Spleen (tissue), 7 donors: ENCODE measurements around the gene ZNF431.

Source experiments
- CTCF ChIP-seq, 11 experiments: fragments of 200-600 bp in 7 of 11; fragments of 450-650 bp in 4 of 11; sonication (generic) in 4 of 11; IDR thresholded peaks in 8 of 11; conservative IDR thresholded peaks in 3 of 11; 1 replicate in 7 of 11; 2 replicates in 4 of 11; pipeline versions ENCODE4 v1.4.0 to v1.8.0; 2016 to 2021; ENCODE audit warnings: antibody characterized with exemption in 11 of 11, inconsistent platforms in 4 of 11, mild to moderate bottlenecking in 1 of 11
- POLR2A ChIP-seq, 3 donors: fragments of 450-650 bp; IDR thresholded peaks; one replicate each; pipeline ENCODE4 v1.5.1; 2017; ENCODE audit warnings: antibody characterized with exemption in 3 of 3, mild to moderate bottlenecking in 1 of 3
- POLR2AphosphoS5 ChIP-seq, 3 donors: sonication (generic); formaldehyde crosslinking; IDR thresholded peaks; one replicate each; pipeline ENCODE4 v1.5.1; 2017; ENCODE audit warnings: antibody characterized with exemption in 3 of 3
- donor health status: DM: no; HTN: no; CAD: no; lungs with moderate emphysema.
- donor health status: DM: no; HTN: no; CAD: no.
- donor health status: DM: no; HTN: no; CAD: no.

DNA sequence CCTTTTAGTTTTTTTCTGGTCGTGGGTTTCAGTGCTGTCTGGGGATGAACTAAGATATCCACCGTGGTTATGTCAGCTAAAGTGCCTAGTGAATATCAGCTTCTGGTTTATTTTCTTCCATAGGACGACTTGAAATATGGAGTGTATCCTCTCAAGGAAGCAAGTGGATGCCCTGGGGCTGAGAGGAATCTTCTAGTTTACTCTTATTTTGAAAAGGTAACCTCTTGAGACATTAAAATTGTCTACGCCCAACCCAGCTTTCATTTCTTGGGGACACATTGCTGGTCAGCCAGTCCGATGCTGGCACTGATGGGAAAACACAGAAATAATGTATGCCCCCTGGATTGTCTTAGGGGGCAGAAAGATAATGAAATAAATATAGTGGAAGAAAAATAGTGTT, 1.6 kb downstream of the ZNF431 start:
- TF ChIP-seq CTCF (IDR thresholded peaks at IDR 0.05 in 8 of 11, conservative IDR thresholded peaks at IDR 0.05 in 3 of 11), result no peak
- TF ChIP-seq POLR2A (IDR thresholded peaks at IDR 0.05), result no peak
- TF ChIP-seq POLR2AphosphoS5 (IDR thresholded peaks at IDR 0.05), result no peak
